HG03558 (cell line): ENCODE measurements around the gene ZNF440.
"Not testable (repeated sequence)": the region's sequence is repeated elsewhere in the genome, so short reads cannot be mapped to it uniquely, and the experiment has no call there.

Experiments
- ATAC-seq: cut with Tn5 transposase; IDR thresholded peaks from one replicate; pipeline ENCODE4 v1.9.1; 2021; ENCODE audit warnings: moderate number of reproducible peaks; ENCODE audit not compliant: unreplicated experiment; ENCODE audit errors: extremely low read depth

The ZNF440 gene

DNA sequence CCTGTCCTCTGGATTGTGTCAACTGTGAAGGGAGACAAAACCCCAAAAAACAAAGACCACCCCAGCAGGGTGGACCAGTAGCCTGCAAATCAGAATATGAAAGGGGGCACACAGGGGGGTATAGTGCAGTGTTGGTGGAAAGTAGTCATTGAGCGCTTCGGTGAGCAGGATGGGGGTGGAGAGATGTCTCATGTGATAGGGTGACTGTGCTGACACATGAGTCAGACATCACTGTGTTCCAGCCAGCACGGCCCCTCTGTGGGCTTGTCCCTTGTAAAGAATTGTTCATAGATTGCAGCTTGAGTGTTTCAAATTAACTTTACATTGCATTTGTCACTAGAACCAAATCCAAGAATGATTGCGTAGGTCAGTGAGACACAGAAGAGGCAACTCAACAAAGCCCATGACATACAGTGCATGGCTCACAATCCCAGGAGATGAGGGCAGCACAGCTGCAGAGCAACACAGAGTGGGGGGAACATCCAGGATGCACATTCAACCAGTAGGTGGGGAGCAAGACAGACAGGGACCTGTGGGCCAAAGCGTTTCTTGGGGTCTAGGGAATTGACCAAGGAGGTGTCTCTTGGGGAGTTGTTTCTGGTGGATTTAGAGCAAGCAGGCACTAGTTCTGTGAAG is 7.5 kb downstream of the ZNF440 start:
- no peak for ATAC-seq

DNA sequence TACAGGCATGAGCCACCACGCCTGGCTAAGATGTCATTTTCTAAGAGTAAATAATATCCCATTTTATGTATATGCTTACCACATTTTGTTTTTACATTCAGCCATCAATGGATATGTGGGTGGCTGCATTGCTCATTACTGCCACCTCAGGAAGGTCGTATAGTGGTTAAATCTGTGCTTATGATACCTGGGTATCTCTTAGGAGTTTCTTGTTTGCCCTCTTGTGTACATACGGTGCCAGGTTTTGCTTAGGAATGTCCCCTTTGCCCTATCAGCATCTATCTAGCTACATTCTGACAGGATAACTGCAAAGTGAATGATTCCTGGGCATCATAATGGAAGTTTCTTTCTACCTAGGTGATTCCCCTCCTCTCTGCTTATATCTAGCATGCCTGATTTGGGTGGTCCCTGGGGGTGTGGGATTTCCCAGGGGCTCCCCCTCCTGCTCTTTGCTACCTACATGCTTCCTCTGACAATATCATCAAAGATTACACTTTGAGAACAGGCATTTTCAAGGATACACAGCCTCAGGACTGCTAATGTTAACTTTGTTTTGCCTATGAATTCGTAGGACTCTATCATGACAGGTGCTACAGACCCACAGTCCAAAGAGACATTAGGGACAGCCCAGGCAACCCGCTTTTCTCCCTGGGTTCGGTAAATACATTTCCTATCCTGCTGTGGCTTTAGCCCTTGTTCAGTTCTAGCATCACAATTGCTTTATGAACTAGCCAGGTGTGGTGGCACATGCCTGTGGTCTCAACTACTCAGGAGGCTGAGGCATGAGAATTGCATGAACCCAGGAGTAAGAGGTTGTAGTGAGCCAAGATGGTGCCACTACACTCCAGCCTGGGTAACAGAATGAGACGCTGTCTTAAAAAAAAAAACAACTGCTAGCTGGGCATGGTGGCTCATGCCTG is 15.1 kb downstream of the ZNF440 start:
- ATAC-seq: not testable (repeated sequence)

DNA sequence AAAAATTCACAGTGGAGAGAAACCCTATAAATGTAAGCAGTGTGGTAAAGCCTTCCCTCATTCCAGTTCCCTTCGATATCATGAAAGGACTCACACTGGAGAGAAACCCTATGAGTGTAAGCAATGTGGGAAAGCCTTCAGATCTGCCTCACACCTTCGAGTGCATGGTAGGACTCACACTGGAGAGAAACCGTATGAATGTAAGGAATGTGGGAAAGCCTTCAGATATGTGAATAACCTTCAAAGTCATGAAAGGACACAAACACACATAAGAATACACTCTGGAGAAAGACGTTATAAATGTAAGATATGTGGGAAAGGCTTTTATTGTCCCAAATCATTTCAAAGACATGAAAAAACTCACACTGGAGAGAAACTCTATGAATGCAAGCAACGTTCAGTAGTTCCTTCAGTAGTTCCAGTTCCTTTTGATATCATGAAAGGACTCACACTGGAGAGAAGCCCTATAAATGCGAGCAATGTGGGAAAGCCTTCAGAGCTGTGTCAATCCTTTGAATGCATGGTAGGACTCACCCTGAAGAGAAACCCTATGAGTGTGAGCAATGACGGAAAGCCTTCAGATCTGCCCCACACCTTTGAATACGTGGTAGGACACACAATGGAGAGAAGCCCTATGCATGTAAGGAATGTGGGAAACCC is 18.3 kb downstream of the ZNF440 start:
- ATAC-seq: no peak

DNA sequence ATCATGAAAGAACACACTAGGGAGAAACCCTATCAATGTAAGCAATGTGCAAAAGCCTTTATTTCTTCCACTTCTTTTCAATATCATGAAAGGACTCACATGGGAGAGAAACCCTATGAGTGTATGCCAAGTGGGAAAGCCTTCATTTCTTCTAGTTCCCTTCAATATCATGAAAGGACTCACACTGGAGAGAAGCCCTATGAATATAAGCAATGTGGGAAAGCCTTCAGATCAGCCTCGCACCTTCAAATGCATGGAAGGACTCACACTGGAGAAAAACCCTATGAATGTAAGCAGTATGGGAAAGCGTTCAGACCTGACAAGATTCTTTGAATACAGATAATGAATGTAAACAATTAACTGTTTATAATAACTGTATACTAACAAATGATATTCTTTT is 19.5 kb downstream of the ZNF440 start:
- ATAC-seq: no peak

DNA sequence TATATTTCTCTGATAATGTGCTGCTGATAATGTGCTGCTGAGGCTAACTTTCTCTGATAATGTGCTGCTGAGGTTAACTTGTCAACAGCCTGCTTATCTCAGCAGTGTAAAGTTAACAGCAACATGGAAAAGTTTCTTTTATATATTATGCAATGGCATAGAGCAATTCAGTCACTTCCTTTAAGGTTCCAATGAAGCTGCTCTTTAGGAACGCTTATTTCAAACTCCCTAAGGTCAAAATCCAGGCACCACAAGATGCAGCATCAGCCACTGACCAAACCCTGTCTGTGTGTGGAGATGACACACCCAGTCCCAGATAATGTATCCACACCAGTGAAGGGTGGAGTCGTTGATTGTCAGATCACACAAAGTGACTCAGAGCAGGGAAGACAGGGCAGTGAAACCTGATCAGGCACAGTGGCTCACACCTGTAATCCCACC is 21.6 kb downstream of the ZNF440 start:
- not testable (repeated sequence) for ATAC-seq

DNA sequence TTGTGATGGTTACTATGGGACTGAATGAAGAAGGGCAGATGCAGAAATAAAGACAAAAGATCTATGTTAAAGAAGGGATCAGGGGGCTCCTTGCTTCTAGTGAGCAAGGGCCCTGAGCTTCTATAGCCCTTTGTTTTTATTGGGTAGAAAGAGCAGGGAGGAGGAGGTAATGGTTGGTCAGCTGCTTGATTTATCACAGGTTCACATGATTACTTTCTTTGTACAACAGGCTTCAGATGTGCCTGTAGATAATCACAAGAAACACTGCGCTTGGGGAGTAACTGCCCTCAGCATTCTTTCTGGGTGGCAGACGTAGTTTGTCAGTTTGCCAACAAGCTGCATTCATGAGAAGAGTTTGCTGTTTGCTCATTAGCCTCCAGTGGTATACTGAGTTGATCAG is 29.6 kb downstream of the ZNF440 start:
- no peak for ATAC-seq

DNA sequence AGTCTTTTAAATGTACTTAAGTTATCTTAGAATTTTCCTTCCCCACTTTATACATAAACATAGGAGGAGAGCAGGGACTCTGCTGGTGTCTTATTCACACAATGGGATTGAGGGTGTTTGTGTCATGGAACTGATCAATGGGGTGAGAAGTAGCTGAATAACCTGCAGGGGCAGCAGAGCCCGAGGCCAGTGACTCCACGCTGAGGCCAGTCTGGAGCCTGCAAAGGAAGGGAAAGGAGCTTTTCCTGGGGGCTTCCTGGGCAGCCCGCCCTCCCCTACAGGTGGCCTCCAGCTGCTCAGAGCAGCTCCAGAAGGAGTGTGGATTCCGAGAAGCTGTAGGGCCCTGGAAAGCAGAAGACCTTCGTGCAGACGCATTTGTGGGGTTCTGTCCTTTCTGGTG is 33.5 kb downstream of the ZNF440 start:
- ATAC-seq: not testable (repeated sequence)

DNA sequence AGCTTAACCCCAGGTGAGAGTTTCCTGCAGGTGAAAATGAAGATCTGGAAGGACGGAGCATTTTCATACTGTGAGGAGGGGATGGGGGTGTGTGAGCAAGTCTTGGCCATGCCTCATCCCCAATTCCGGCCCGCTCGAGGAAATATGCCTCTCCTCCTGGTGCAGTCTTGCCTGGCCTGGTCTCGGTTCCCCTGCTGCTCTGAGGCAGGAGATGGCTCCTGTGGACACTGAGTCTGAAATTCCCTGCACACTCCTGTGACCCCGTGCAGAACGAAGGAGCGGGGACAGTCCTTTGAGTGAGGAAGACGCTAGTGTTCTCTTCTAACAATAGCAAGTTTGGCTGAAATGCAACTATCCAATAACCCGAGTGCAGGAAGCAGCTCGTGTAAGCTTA is 34.1 kb downstream of the ZNF440 start:
- ATAC-seq: no peak

DNA sequence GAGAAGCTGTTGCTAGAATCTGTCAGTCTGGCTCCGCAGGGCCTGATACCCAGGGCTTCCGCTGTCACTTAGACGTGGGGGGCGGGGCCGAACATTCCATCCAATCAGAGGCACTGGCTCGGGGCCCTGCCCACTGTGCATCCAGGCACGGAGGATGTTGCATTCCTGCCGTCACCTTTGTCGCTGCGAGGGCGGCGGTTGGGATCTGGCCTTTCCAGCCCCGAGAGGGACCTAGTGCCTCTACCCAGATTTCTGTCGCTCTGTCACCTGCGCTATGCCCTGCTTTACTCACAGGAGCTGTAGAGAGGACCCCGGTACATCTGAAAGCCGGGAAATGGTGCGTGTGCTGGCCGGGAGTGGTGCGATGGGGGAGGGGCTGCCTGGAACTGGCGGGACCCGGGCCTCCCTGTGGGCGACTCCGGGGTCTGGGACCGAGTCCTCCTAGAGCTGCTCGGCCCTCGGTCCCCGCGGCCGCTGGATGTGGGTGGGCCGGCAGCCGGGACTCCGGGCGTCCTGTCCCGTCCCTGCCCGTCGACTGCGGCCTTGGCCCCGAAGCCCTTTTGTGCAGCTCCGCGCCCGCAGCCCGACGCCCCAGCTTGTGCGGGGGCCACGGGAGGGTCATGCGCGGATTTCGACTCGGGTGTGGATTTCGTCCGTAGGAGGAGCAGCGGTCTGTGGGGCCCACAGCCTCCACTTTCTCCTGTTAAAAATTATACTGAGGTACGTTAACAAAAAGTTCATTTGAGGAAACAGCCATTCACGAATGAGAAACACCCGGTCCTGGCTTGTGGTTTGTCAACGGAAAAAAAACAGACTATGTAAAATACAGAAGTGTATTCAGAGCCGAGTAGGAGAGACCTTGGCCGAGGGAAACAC is 34.8 kb downstream of the ZNF440 start, which contains the start of gene ZNF439:
Gene ZNF439, plus strand, starts transcription at position 133 of the 876 bp plus-strand sequence. Its CDS starts 142 bp downstream, at position 275.
- no peak for ATAC-seq

DNA sequence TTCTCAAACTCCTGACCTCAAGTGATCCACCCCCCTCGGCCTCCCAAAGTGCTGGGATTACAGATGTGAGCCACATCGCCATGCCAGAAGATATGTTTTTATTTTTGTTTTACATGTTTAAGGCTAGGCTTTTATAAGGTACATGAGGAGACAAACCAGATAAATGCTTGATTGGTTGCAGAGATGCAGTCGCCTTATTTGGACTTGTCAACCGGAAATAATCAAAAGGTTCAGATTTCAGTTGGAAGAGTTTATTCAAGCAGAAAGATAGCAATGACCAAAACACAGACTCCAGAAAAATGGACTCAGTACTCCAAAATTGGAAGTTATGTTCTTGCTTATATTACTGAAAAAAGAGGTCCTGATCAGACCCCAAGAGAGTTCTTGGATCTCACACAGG is 36.2 kb downstream of the ZNF440 start:
- not testable (repeated sequence) for ATAC-seq

DNA sequence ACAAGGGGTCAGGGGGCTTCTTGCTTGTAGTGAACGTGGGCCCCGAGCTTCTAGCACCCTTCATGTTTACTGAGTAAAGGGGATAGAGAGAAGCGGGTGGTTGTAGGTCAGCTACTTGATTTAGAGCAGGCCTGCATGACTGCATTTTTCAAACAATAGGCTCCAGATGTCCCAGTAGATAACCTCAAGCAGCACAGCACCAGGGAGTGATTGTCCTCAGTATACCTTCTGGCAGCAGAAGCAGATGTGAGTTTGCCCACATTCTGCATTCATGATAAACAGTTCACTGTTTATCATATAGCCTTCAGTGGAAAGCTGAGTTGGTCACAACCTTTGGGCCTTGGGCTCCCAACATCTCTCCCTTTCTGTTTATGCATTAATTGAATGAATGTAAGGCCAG is 39.3 kb downstream of the ZNF440 start:
- no peak for ATAC-seq

DNA sequence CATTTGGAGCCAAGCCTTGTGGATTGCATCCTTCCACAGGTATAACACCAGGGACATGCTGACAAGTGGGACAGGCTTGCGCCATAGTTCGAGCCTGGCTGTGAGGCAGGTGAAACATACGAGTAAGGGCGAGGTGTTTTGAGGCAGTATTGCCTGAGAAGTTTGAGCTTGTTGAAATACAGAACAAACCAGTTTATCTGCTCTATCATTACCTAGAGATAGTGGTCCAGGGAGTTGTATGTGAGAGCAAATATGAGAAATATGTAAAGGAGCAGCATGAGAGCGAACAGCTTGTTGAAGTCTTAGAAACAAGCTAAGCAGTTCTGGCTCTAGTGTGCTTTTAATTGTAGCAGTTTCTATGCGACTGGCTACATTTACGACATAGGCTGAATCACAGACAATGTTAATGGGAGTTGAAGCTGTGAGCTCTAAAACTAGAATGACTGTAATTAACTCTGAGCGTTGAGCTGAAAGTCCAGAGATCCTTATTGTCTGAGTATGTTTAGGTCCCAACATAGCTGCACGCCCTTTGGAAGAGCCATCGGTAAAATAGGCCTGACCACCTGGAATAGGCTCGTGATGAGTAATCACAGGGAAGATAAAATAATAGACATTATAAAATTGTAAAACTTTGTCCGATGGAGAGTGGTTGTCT is 42.6 kb downstream of the ZNF440 start:
- ATAC-seq: no peak

DNA sequence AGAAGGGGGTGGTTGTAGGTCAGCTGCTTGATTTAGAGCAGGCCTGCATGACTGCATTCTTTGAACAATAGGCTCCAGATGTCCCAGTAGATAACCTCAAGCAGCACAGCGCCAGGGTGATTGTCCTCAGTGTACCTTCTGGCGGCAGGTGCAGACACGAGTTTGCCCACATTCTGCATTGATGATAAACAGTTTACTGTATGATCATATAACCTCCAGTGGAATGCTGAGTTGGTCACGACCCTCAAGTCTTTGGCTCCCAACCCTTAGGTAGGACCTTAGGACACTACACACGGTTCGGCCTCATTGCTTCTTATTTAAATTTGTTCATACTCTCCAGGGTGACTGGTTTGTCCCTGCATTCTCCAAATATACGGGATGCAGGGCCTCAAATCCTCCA is 46.6 kb downstream of the ZNF440 start:
- no peak for ATAC-seq

DNA sequence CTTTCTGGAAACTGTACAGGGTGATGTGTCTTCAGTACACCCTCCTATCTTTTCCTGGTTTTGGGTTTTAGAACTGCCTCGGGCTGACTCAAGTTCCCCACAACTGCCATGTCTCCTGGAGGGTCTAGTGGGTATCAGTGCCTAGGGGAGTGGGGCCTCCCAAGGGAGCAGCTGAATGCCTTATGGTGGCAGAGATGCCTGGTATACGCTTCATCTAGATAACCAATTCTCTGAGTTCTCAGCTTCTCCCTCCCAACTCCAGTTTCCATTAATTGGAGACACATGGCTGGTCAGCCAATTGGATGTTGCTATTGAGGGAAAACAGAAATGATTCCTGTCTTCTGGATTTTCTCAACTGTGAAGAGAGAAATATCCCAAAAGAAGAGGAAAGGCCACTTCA is 47.2 kb downstream of the ZNF440 start:
- ATAC-seq: no peak

DNA sequence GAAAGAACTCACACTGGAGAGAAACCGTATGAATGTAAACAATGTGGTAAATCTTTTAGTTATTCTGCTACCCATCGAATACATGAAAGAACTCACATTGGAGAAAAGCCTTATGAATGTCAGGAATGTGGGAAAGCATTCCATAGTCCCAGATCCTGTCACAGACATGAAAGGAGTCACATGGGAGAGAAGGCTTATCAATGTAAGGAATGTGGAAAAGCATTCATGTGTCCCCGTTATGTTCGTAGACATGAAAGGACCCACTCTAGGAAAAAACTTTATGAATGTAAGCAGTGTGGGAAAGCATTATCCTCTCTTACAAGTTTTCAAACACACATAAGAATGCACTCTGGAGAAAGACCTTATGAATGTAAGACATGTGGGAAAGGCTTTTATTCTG is 53.7 kb downstream of the ZNF440 start:
- ATAC-seq: not testable (repeated sequence)

DNA sequence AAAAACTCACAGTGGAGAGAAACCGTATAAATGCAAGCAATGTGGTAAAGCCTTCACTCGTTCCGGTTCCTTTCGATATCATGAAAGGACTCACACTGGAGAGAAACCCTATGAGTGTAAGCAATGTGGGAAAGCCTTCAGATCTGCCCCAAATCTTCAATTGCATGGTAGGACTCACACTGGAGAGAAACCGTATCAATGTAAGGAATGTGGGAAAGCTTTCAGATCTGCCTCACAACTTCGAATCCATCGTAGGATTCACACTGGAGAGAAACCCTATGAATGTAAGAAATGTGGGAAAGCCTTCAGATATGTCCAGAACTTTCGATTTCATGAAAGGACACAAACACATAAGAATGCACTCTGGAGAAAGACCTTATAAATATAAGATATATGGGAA is 54.1 kb downstream of the ZNF440 start:
- no peak for ATAC-seq

DNA sequence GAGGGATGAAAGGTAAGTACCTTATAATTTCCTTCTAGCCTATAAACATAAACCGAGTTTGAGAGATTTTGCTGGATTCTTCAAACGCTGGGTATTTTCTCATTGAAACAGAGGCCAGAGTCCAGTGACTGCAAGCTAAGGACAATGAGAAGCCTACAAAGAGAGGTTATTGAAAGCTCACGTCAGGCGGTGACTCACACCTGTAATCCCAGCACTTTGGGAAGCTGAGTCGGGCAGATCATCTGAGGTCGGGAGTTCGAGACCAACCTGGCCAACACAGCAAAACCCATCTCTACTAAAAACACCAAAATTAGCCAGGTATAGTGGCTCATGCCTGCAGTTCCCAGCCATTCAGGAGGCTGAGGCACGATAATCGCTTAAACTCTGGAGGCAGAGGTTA is 58.6 kb downstream of the ZNF440 start:
- ATAC-seq: no peak

DNA sequence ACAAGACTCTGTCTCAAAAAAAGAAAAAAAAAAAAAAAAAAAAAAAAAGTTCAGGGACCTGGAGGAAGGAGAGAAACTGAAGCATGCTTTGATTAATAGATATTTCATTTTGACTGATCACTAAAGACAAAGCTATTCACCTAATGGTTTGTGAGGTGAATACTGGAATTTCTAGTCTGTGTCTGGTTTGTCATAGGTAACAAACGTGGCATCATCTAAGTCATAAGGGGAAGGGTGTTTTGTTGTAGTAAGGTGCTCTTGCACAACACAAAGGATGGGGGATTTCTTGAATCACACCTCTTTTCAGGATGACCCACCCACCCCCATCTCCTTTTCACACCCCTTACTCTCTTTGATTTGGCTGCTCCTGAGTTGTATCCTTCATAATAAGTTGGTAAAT is 59.7 kb downstream of the ZNF440 start:
- ATAC-seq: no peak

DNA sequence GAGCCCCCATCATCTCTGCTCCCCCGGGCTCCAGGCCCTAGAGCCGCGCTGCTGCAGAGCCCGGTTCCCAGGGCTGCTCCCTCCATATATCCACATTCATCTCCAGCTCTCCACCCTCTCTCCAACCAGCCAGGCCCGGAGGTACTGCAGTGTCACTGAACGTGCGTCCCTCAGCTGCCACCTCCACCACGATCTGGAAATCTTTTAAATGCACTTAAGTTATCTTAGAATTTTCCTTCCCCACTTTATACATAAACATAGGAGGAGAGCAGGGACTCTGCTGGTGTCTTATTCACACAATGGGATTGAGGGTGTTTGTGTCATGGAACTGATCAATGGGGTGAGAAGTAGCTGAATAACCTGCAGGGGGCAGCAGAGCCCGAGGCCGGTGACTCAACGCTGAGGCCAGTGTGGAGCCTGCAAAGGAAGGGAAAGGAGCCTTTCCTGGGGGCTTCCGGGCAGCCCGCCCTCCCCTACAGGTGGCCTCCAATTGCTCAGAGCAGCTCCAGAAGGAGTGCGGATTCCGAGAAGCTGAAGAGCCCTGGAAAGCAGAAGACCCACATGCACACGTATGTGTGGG is 65.7 kb downstream of the ZNF440 start:
- ATAC-seq: not testable (repeated sequence)
